ENCODE results near the gene MOGAT1.

Gene MOGAT1

GRCh38 chr2:222653280-222653679 is 18.2 kb upstream of the MOGAT1 start:
- Histone ChIP-seq H3K9me3 (ENCODE audit: control extremely low read depth in 1 of 5, control insufficient read depth in 4 of 5, insufficient read depth in 2 of 5, low read depth in 1 of 5, low read length in 4 of 5) (no peaks in the 10 kb centered on the region), H3K36me3 (ENCODE audit: control insufficient read depth in 4 of 4, insufficient read depth in 4 of 4, low read length in 3 of 4) (peaks cover 0 to 13% (median 3%) of the 10 kb centered on the region in 4 experiments), H3K27ac (ENCODE audit: insufficient read depth in 1 of 2, low read depth in 1 of 2, low read length in 2 of 2, poor library complexity in 1 of 2, severe bottlenecking in 2 of 2) (peak overlapping the region in 1 of 2 experiments; percentile 57), H3K27me3 (replicated peaks in 2 of 5; ENCODE audit: control insufficient read depth in 4 of 5, insufficient read depth in 5 of 5, low read length in 4 of 5) (no peaks in the 10 kb centered on the region), H3K4me3 (ENCODE audit: control insufficient read depth in 1 of 7, extremely low read depth in 1 of 7, insufficient read depth in 4 of 7, low read depth in 2 of 7, low read length in 6 of 7) (peak overlapping the region in 2 of 7 experiments; percentile 4 to 58), H3K4me1 (ENCODE audit: control extremely low read depth in 1 of 4, control insufficient read depth in 4 of 4, insufficient read depth in 4 of 4, low read length in 3 of 4) (peaks cover 14 to 42% (median 25%) of the 10 kb centered on the region in 4 experiments)
- peak in 2 of 3 donors; percentile 13 to 31 for DNase-seq
- ChIA-PET POLR2A (interaction anchor here (0.7 kb wide), 1 partner anchor 1763 kb away, joined by 3 read pairs; no protein-coding TSS in a partner anchor), CTCF (interaction anchor here (1.1 kb wide), 2 partner anchors 11 to 273 kb away, joined by 3 to 4 read pairs; no protein-coding TSS in a partner anchor)

- ChIA-PET POLR2A (interaction anchor here (0.7 kb wide), 1 partner anchor 1141 kb away, joined by 3 read pairs; no protein-coding TSS in a partner anchor), CTCF (no interaction called here)
- Histone ChIP-seq H3K4me1 (ENCODE audit: control extremely low read depth in 1 of 4, control insufficient read depth in 4 of 4, insufficient read depth in 4 of 4, low read length in 3 of 4) (peaks cover 14 to 42% (median 25%) of the 10 kb centered on the region in 4 experiments), H3K27ac (ENCODE audit: insufficient read depth in 1 of 2, low read depth in 1 of 2, low read length in 2 of 2, poor library complexity in 1 of 2, severe bottlenecking in 2 of 2) (peak within 1 kb of the TSS; percentile 100), H3K27me3 (replicated peaks in 2 of 5; ENCODE audit: control insufficient read depth in 4 of 5, insufficient read depth in 5 of 5, low read length in 4 of 5) (no peaks in the 10 kb centered on the region), H3K36me3 (ENCODE audit: control insufficient read depth in 4 of 4, insufficient read depth in 4 of 4, low read length in 3 of 4) (no peaks in the 10 kb centered on the region), H3K9me3 (ENCODE audit: control extremely low read depth in 1 of 5, control insufficient read depth in 4 of 5, insufficient read depth in 2 of 5, low read depth in 1 of 5, low read length in 4 of 5) (no peaks in the 10 kb centered on the region), H3K4me3 (ENCODE audit: control insufficient read depth in 1 of 7, extremely low read depth in 1 of 7, insufficient read depth in 4 of 7, low read depth in 2 of 7, low read length in 6 of 7) (peak within 1 kb of the TSS; percentile 81 to 98 (median 96))
- DNase-seq: peak; percentile 97 to 99 (median 98)
- 0% methylated on average over 23 of the region's 45 CpGs for WGBS (ENCODE audit: insufficient coverage)
These were observed 15.5 kb upstream of the MOGAT1 start, which contains the start of gene FARSB for GRCh38 chr2:222655787-222656525. TSS of gene FARSB (minus strand) at chr2:222656092. CDS start at chr2:222656073, 19 bp downstream.

- DNase-seq: no peak
- peaks cover 14 to 42% (median 25%) of the 10 kb centered on the region in 4 experiments for H3K4me1 ChIP-seq (ENCODE audit: control extremely low read depth in 1 of 4, control insufficient read depth in 4 of 4, insufficient read depth in 4 of 4, low read length in 3 of 4)
- H3K27ac ChIP-seq (ENCODE audit: insufficient read depth in 1 of 2, low read depth in 1 of 2, low read length in 2 of 2, poor library complexity in 1 of 2, severe bottlenecking in 2 of 2): peak overlapping the region; percentile 100
- CTCF ChIA-PET: interaction anchor here (1.5 kb wide), 1 partner anchor 20 kb away, joined by 3 read pairs; no protein-coding TSS in a partner anchor
- no peaks in the 10 kb centered on the region for H3K27me3 ChIP-seq (replicated peaks in 2 of 5; ENCODE audit: control insufficient read depth in 4 of 5, insufficient read depth in 5 of 5, low read length in 4 of 5)
- H3K4me3 ChIP-seq (ENCODE audit: control insufficient read depth in 1 of 7, extremely low read depth in 1 of 7, insufficient read depth in 4 of 7, low read depth in 2 of 7, low read length in 6 of 7): peak overlapping the region in 6 of 7 experiments; percentile 81 to 98 (median 96)
- H3K9me3 ChIP-seq (ENCODE audit: control extremely low read depth in 1 of 5, control insufficient read depth in 4 of 5, insufficient read depth in 2 of 5, low read depth in 1 of 5, low read length in 4 of 5): no peaks in the 10 kb centered on the region
- POLR2A ChIA-PET: interaction anchor here (0.7 kb wide), 1 partner anchor 1141 kb away, joined by 3 read pairs; no protein-coding TSS in a partner anchor
- WGBS (ENCODE audit: insufficient coverage): 26% methylated on average over 6 of the region's 13 CpGs
- no peaks in the 10 kb centered on the region for H3K36me3 ChIP-seq (ENCODE audit: control insufficient read depth in 4 of 4, insufficient read depth in 4 of 4, low read length in 3 of 4)
These were observed 14.7 kb upstream of the MOGAT1 start for GRCh38 chr2:222656526-222657446.

GRCh38 chr2:222663479-222663878 is 8.0 kb upstream of the MOGAT1 start:
- DNase-seq: no peak
- no peaks in the 10 kb centered on the region for H3K9me3 ChIP-seq (ENCODE audit: control extremely low read depth in 1 of 5, control insufficient read depth in 4 of 5, insufficient read depth in 2 of 5, low read depth in 1 of 5, low read length in 4 of 5)
- H3K4me1 ChIP-seq (ENCODE audit: control extremely low read depth in 1 of 4, control insufficient read depth in 4 of 4, insufficient read depth in 4 of 4, low read length in 3 of 4): no peaks in the 10 kb centered on the region
- 86% methylated on average over 1 of the region's 3 CpGs for WGBS (ENCODE audit: insufficient coverage)
- ChIA-PET CTCF (no interaction called here), POLR2A (no interaction called here)
- peaks cover 0 to 2% (median 0%) of the 10 kb centered on the region in 5 experiments for H3K27me3 ChIP-seq (replicated peaks in 2 of 5; ENCODE audit: control insufficient read depth in 4 of 5, insufficient read depth in 5 of 5, low read length in 4 of 5)
- H3K4me3 ChIP-seq (ENCODE audit: control insufficient read depth in 1 of 7, extremely low read depth in 1 of 7, insufficient read depth in 4 of 7, low read depth in 2 of 7, low read length in 6 of 7): no peak overlapping the region
- no peaks in the 10 kb centered on the region for H3K36me3 ChIP-seq (ENCODE audit: control insufficient read depth in 4 of 4, insufficient read depth in 4 of 4, low read length in 3 of 4)
- no peak overlapping the region for H3K27ac ChIP-seq (ENCODE audit: insufficient read depth in 1 of 2, low read depth in 1 of 2, low read length in 2 of 2, poor library complexity in 1 of 2, severe bottlenecking in 2 of 2)

- ChIA-PET CTCF (interaction anchor here (1.1 to 1.2 kb wide), 4 partner anchors 10 to 39 kb away, joined by 3 to 4 read pairs (median 4); no protein-coding TSS in a partner anchor), POLR2A (no interaction called here)
- no peak overlapping the region for H3K27ac ChIP-seq (ENCODE audit: insufficient read depth in 1 of 2, low read depth in 1 of 2, low read length in 2 of 2, poor library complexity in 1 of 2, severe bottlenecking in 2 of 2)
- no peak overlapping the region for H3K4me3 ChIP-seq (ENCODE audit: control insufficient read depth in 1 of 7, extremely low read depth in 1 of 7, insufficient read depth in 4 of 7, low read depth in 2 of 7, low read length in 6 of 7)
- 100% methylated on average over 3 of the region's 3 CpGs for WGBS (ENCODE audit: insufficient coverage)
- no peaks in the 10 kb centered on the region for H3K36me3 ChIP-seq (ENCODE audit: control insufficient read depth in 4 of 4, insufficient read depth in 4 of 4, low read length in 3 of 4)
- H3K27me3 ChIP-seq (replicated peaks in 2 of 5; ENCODE audit: control insufficient read depth in 4 of 5, insufficient read depth in 5 of 5, low read length in 4 of 5): peaks cover 4 to 47% (median 25%) of the 10 kb centered on the region in 5 experiments
- DNase-seq: no peak
- H3K4me1 ChIP-seq (ENCODE audit: control extremely low read depth in 1 of 4, control insufficient read depth in 4 of 4, insufficient read depth in 4 of 4, low read length in 3 of 4): peaks cover 0 to 12% (median 11%) of the 10 kb centered on the region in 4 experiments
- H3K9me3 ChIP-seq (ENCODE audit: control extremely low read depth in 1 of 5, control insufficient read depth in 4 of 5, insufficient read depth in 2 of 5, low read depth in 1 of 5, low read length in 4 of 5): no peaks in the 10 kb centered on the region
These were observed 2.8 kb upstream of the MOGAT1 start for GRCh38 chr2:222668494-222669154.

GRCh38 chr2:222669353-222669752 is 2.1 kb upstream of the MOGAT1 start:
- no peaks in the 10 kb centered on the region for H3K36me3 ChIP-seq (ENCODE audit: control insufficient read depth in 4 of 4, insufficient read depth in 4 of 4, low read length in 3 of 4)
- H3K9me3 ChIP-seq (ENCODE audit: control extremely low read depth in 1 of 5, control insufficient read depth in 4 of 5, insufficient read depth in 2 of 5, low read depth in 1 of 5, low read length in 4 of 5): no peaks in the 10 kb centered on the region
- no peak for DNase-seq
- 100% methylated on average over 4 of the region's 4 CpGs for WGBS (ENCODE audit: insufficient coverage)
- H3K4me1 ChIP-seq (ENCODE audit: control extremely low read depth in 1 of 4, control insufficient read depth in 4 of 4, insufficient read depth in 4 of 4, low read length in 3 of 4): peaks cover 0 to 12% (median 11%) of the 10 kb centered on the region in 4 experiments
- ChIA-PET POLR2A (no interaction called here), CTCF (interaction anchor here (1.1 to 1.2 kb wide), 3 partner anchors 9 to 21 kb away, joined by 3 to 4 read pairs (median 3); no protein-coding TSS in a partner anchor)
- H3K27ac ChIP-seq (ENCODE audit: insufficient read depth in 1 of 2, low read depth in 1 of 2, low read length in 2 of 2, poor library complexity in 1 of 2, severe bottlenecking in 2 of 2): no peak overlapping the region
- H3K4me3 ChIP-seq (ENCODE audit: control insufficient read depth in 1 of 7, extremely low read depth in 1 of 7, insufficient read depth in 4 of 7, low read depth in 2 of 7, low read length in 6 of 7): no peak overlapping the region
- peaks cover 4 to 50% (median 25%) of the 10 kb centered on the region in 5 experiments for H3K27me3 ChIP-seq (replicated peaks in 2 of 5; ENCODE audit: control insufficient read depth in 4 of 5, insufficient read depth in 5 of 5, low read length in 4 of 5)
